Uterus (tissue), 4 donors: ENCODE data around the gene HAND1. TPM values are rescaled to one million over a fixed set of nuclear protein-coding genes. Genes with fewer than 3 reads are reported as not detected.

ENCODE experiments used
- DNase-seq, 2 donors: peaks; one replicate each; pipeline ENCODE4 v3.0.0-alpha.2; 2019 to 2020
- H3K27ac ChIP-seq, 2 donors: fragments of 200-600 bp; sonication (generic); 1 replicate in 1 of 2; 2 replicates in 1 of 2; pipeline ENCODE4 v1.5.1; 2016 to 2018
- H3K27me3 ChIP-seq, 2 donors: fragments of 200-600 bp; sonication (generic); one replicate each; pipeline ENCODE4 v1.5.1; 2018 to 2019; ENCODE audit warnings: control low read depth in 1 of 2
- H3K36me3 ChIP-seq, 2 donors: fragments of 200-600 bp; sonication (generic); one replicate each; pipeline ENCODE4 v1.5.1; 2019; ENCODE audit warnings: control low read depth in 1 of 2
- H3K4me1 ChIP-seq, 2 donors: fragments of 200-600 bp; sonication (generic); one replicate each; pipeline ENCODE4 v1.5.1; 2018 to 2019; ENCODE audit warnings: control low read depth in 1 of 2
- H3K4me3 ChIP-seq, 2 donors: fragments of 200-600 bp; sonication (generic); 1 replicate in 1 of 2; 2 replicates in 1 of 2; pipeline ENCODE4 v1.5.1; 2018 to 2019; ENCODE audit warnings: mild to moderate bottlenecking in 1 of 2
- H3K9me3 ChIP-seq, 2 donors: fragments of 200-600 bp; sonication (generic); one replicate each; pipeline ENCODE4 v1.5.1; 2019; ENCODE audit warnings: control low read depth in 1 of 2
- POLR2A ChIP-seq, 2 donors: fragments of 450-650 bp; IDR thresholded peaks; one replicate each; pipeline ENCODE4 v1.6.1; 2016; ENCODE audit warnings: antibody characterized with exemption in 2 of 2, mild to moderate bottlenecking in 1 of 2, moderate library complexity in 1 of 2
- intact Hi-C: fragments of 100-400 bp; cut with DNase I; formaldehyde crosslinking; loops from one replicate; pipeline ENCODE4 v1.15.1; 2023; ENCODE audit warnings: low total_unique reads
- total RNA-seq, 4 donors: library from RNA; depleted of rRNA in 3 of 4; stranded (reverse); fragments of >200 nt in 3 of 4; gene quantifications; one replicate each; pipeline versions ENCODE4 v1.1.0 to v1.2.4, GENCODE V29; 2014 to 2023
- TF ChIP-seq, protein P1 (sequence below), 4 experiments: fragments of 200-600 bp in 2 of 4; fragments of 450-650 bp in 2 of 4; sonication (generic) in 2 of 4; IDR thresholded peaks; one replicate each; pipeline ENCODE4 v1.5.1; 2016 to 2019; ENCODE audit warnings: antibody characterized with exemption in 4 of 4, mild to moderate bottlenecking in 2 of 4, moderate library complexity in 1 of 4
- donor health status: DM: yes; HTN: yes; CAD: no.

The HAND1 gene
- total RNA-seq, 4 donors from 2014 or later: 0.14 TPM; not detected in 3

DNA sequence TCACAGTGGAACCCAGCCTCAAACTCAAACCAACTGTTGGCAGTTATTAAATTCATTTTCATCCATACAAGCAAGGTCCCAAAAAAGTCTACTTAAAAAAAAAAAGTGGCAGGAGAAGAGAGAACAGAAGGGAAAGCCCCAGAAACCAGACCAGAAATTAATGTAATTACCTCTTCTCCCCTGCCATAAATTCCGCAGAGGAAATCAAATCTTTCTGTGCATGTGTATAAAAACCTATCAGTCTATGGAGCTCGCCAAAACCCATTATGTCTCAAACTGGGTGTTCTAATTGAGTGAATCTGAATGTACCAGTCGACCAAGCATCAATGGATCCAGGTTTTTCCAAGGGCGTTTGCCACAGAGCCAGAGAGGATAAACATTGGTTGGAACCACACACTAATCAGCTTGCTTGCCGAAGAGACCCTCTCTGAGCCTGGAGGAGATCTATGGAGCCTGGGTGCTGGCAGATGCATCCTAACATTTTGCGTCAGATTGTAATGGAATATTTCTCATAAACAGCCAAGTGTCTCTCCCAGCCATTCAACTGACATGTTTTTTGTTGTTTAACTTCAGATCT is 7.9 kb upstream of the HAND1 start:
- no peaks in the 10 kb centered on the region for H3K9me3 ChIP-seq
- no peaks in the 10 kb centered on the region for H3K36me3 ChIP-seq
- DNase-seq: no peak
- no peaks in the 10 kb centered on the region for H3K4me1 ChIP-seq
- H3K4me3 ChIP-seq: no peak overlapping the region
- intact Hi-C loops: no loop called here
- no peak overlapping the region for H3K27ac ChIP-seq
- TF ChIP-seq, protein P1, sequence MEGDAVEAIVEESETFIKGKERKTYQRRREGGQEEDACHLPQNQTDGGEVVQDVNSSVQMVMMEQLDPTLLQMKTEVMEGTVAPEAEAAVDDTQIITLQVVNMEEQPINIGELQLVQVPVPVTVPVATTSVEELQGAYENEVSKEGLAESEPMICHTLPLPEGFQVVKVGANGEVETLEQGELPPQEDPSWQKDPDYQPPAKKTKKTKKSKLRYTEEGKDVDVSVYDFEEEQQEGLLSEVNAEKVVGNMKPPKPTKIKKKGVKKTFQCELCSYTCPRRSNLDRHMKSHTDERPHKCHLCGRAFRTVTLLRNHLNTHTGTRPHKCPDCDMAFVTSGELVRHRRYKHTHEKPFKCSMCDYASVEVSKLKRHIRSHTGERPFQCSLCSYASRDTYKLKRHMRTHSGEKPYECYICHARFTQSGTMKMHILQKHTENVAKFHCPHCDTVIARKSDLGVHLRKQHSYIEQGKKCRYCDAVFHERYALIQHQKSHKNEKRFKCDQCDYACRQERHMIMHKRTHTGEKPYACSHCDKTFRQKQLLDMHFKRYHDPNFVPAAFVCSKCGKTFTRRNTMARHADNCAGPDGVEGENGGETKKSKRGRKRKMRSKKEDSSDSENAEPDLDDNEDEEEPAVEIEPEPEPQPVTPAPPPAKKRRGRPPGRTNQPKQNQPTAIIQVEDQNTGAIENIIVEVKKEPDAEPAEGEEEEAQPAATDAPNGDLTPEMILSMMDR (IDR thresholded peaks at IDR 0.05): no peak
- H3K27me3 ChIP-seq: peaks cover 20 to 86% of the 10 kb centered on the region in 2 donors

DNA sequence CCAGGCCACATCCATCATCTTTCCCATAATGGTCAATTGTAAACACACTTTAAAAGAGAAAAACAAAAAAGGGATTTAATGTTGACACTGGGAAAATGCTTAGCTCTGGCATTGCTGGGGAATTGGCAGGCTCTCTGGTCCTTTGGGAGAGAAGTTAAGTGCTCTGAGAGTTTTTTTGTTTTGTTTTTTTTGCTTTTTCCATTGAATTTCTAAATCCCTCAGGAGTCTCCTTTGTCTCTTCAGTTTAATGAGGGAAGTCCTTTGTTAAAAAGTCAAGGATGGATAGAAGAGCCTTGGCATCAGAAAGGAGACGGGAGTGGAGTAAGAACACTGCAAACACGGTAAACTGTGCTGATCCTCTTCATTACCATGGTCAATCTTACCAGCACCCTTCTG is 7.1 kb upstream of the HAND1 start:
- Histone ChIP-seq H3K4me3 (no peak overlapping the region), H3K27me3 (peaks cover 27 to 92% of the 10 kb centered on the region in 2 donors), H3K4me1 (no peaks in the 10 kb centered on the region), H3K9me3 (no peaks in the 10 kb centered on the region), H3K27ac (no peak overlapping the region), H3K36me3 (no peaks in the 10 kb centered on the region)
- no peak for DNase-seq
- intact Hi-C loops: no loop called here
- TF ChIP-seq, protein P1 (IDR thresholded peaks at IDR 0.05): no peak

DNA sequence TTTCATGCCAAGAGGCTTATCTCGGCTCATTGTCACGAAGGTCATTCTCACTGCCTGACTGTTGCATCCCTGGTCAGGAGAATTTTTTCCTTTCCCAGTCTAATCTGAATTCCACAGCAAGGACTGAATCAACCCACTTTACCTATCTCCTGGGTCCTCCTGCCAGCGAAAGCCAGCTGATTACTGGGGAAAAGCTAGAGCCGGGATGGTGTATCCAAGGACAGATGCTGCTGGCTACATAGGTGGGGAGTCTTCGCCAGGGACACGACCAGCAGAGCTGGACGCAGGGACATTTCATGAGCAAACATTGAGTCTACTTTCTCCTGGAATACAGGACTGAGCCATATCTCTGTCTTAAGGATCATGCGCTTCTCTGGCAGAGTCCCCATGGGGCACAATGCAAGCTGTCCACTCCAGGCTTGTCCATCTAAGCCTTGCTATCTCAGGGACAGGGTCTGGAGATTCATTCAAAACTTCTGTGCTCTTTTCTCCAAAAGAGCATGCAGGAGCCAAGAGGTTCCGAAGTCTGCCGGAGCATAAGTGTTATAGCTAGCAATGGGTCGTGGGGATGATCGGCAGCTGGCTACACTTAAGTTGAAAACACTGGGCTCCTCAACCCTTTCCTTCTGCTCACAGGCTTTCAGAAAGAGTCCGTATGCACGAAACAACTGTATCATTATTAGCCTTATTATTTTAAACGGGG is 6.5 kb upstream of the HAND1 start:
- TF ChIP-seq, protein P1 (IDR thresholded peaks at IDR 0.05): no peak
- no peak for TF ChIP-seq POLR2A (IDR thresholded peaks at IDR 0.05)
- no peaks in the 10 kb centered on the region for H3K9me3 ChIP-seq
- intact Hi-C loops: no loop called here
- no peaks in the 10 kb centered on the region for H3K4me1 ChIP-seq
- no peak overlapping the region for H3K27ac ChIP-seq
- DNase-seq: no peak
- H3K27me3 ChIP-seq: peaks cover 33 to 93% of the 10 kb centered on the region in 2 donors
- no peak overlapping the region for H3K4me3 ChIP-seq
- no peaks in the 10 kb centered on the region for H3K36me3 ChIP-seq

DNA sequence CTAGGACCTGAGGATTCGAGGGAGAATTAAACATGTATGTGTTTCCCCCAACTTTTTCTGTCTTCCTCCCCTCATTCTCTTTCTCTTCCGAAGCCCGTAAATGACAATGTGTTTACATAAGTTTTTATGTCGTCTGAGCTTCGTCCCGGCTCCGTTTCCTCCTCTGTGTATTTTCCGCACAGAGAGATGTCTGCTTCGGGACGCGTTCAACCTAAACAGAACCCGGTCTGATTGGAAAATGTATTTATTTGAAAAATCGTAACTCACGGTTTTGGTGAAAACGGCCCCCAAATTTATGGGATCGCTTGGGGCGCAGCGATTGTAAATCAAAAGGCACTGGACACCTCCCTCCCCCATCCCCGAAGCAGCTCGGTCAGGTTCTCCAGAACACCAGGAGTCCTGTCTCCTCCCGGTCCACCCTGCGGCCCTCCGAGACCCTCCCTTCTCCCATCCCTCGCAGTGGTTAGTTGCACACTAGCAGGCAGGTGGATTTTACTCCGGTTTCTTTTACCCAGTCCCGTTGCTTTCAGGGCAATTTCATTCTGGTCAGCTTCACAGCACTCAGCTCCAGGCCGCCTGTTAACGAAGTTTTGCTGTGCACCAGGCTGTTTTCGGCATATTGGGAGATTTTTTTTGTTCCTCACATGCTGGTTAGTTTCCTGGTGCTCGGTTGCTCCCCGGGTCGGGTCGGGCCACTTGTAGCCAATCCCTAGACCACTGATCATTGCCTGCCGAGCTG is 5.8 kb upstream of the HAND1 start:
- H3K4me3 ChIP-seq: no peak overlapping the region
- no peak for TF ChIP-seq POLR2A (IDR thresholded peaks at IDR 0.05)
- TF ChIP-seq, protein P1 (IDR thresholded peaks at IDR 0.05): no peak
- intact Hi-C loops: no loop called here
- peaks cover 40 to 95% of the 10 kb centered on the region in 2 donors for H3K27me3 ChIP-seq
- H3K36me3 ChIP-seq: no peaks in the 10 kb centered on the region
- H3K27ac ChIP-seq: no peak overlapping the region
- no peak for DNase-seq
- no peaks in the 10 kb centered on the region for H3K9me3 ChIP-seq
- peaks cover 0 to 5% of the 10 kb centered on the region in 2 donors for H3K4me1 ChIP-seq
